GM10266 (cell line): ENCODE measurements around the gene COPS8.

Experiments
- DNase-seq: peaks from one replicate; pipeline ENCODE4 v3.0.0; 2012; ENCODE audit errors: extremely low spot score
- CTCF ChIP-seq: IDR thresholded peaks from 2 replicates; pipeline ENCODE4 v1.5.1; 2012; ENCODE audit warnings: mild to moderate bottlenecking, low read depth; ENCODE audit not compliant: control insufficient read depth, insufficient read depth; ENCODE audit errors: missing control alignments

COPS8 gene

GRCh38 chr2:237118025-237118424, 32.3 kb downstream of the COPS8 start:
- no peak for TF ChIP-seq CTCF
- no peak for DNase-seq

GRCh38 chr2:237118561-237119155, 33.0 kb downstream of the COPS8 start:
- DNase-seq: no peak
- no peak for TF ChIP-seq CTCF

GRCh38 chr2:237120916-237121315, 35.2 kb downstream of the COPS8 start:
- TF ChIP-seq CTCF: no peak
- no peak for DNase-seq

GRCh38 chr2:237121321-237121720, 35.6 kb downstream of the COPS8 start:
- no peak for DNase-seq
- TF ChIP-seq CTCF: no peak

- peak; percentile 61 for DNase-seq
- TF ChIP-seq CTCF: peak; percentile 71
These were observed 36.6 kb downstream of the COPS8 start for GRCh38 chr2:237122214-237122666.

- DNase-seq: no peak
- no peak for TF ChIP-seq CTCF
These were observed 39.1 kb downstream of the COPS8 start for GRCh38 chr2:237124820-237125219.

GRCh38 chr2:237125967-237126366, 40.3 kb downstream of the COPS8 start:
- TF ChIP-seq CTCF: no peak
- no peak for DNase-seq
